ENCODE measurements around the gene TBCK.
A peak's percentile ranks its signal among the peaks of the same experiment; 100 is the strongest.

Gene TBCK

DNA sequence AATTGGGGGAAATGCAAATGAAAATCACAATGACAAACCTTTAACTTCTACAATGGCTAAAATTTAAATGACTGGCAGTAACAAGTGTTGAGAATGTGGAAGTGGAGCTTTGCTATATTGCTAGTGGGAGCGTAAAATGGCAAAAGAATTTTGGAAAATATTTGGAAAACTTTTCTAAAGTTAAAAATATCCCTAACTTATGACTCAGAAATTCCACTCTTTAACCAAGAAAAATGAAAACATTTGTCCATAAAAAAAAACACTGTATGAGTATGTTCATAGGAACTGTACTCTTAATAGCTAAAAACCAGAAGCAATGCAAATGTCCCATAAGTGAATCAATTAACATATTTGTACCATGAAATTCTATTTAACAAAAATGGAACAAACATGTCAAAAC is 3.6 kb downstream of the TBCK start:
- Histone ChIP-seq H3K27me3 (ENCODE audit: control insufficient read depth in 5 of 5, insufficient read depth in 4 of 5, low read length in 5 of 5) (no peaks in the 10 kb centered on the region), H3K36me3 (ENCODE audit: control insufficient read depth in 5 of 5, insufficient read depth in 5 of 5, low read length in 5 of 5) (peaks cover 0 to 6% (median 6%) of the 10 kb centered on the region in 5 donors), H3K9ac (ENCODE audit: low read length in 5 of 5) (no peak overlapping the region), H3K4me1 (ENCODE audit: control insufficient read depth in 5 of 5, insufficient read depth in 5 of 5, low read length in 5 of 5) (peaks cover 3 to 29% (median 18%) of the 10 kb centered on the region in 5 donors), H3K27ac (ENCODE audit: low read depth, low read length) (peak overlapping the region; percentile 64), H3K4me3 (ENCODE audit: low read depth in 1 of 5, low read length in 5 of 5) (no peak overlapping the region), H3K9me3 (ENCODE audit: control insufficient read depth in 5 of 5, low read length in 5 of 5) (no peaks in the 10 kb centered on the region)

DNA sequence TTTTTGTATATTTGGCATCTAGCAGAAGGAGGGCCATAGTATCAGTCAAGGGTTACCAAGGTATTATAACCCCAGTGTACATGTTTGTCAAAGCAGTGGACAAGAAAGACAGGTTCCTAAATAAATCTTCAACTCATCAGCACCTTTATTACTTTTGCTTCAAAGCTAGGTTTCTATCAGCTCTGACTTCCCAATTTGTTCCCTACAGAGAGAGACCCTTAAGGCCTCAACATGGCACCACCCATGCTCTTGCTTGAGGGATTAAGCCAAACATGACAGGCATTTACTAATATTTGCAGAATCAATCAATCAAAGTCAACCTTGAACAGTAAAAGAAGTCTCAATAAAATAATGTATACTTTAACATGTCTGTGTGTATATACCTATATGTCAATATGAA is 9.4 kb downstream of the TBCK start:
- Histone ChIP-seq H3K36me3 (ENCODE audit: control insufficient read depth in 5 of 5, insufficient read depth in 5 of 5, low read length in 5 of 5) (peaks cover 0 to 12% (median 8%) of the 10 kb centered on the region in 5 donors), H3K4me1 (ENCODE audit: control insufficient read depth in 5 of 5, insufficient read depth in 5 of 5, low read length in 5 of 5) (peaks cover 0 to 11% (median 4%) of the 10 kb centered on the region in 5 donors), H3K9me3 (ENCODE audit: control insufficient read depth in 5 of 5, low read length in 5 of 5) (no peaks in the 10 kb centered on the region), H3K27ac (ENCODE audit: low read depth, low read length) (no peak overlapping the region), H3K9ac (ENCODE audit: low read length in 5 of 5) (no peak overlapping the region), H3K27me3 (ENCODE audit: control insufficient read depth in 5 of 5, insufficient read depth in 4 of 5, low read length in 5 of 5) (no peaks in the 10 kb centered on the region), H3K4me3 (ENCODE audit: low read depth in 1 of 5, low read length in 5 of 5) (no peak overlapping the region)

DNA sequence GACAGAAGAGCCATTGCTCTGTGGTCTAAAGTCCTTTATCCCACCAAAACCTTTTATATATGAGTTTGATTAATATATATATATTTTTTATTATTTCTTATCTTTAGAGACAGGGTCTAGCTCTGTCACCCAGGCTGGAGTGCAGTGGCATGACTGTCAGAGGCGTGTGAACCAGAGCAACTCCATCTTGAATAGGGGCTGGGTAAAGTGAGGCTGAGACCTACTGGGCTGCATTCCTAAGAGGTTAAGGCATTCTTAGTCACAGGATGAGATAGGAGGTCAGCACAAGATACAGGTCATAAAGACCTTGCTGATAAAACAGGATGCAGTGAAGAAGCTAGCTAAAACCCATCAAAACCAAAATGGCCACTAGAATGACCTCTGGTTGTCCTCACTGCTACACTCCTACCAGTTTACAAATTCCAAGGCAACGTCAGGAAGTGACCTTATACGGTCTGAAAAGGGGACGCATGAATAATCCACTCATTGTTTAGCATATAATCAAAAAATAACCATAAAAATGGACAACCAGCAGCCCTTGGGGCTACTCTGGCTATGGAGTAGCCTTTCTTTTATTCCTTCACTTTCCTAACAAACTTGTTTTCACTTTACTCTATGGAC is 10.5 kb downstream of the TBCK start:
- no peaks in the 10 kb centered on the region for H3K27me3 ChIP-seq (ENCODE audit: control insufficient read depth in 5 of 5, insufficient read depth in 4 of 5, low read length in 5 of 5)
- H3K27ac ChIP-seq (ENCODE audit: low read depth, low read length), result no peak overlapping the region
- no peaks in the 10 kb centered on the region for H3K9me3 ChIP-seq (ENCODE audit: control insufficient read depth in 5 of 5, low read length in 5 of 5)
- H3K9ac ChIP-seq (ENCODE audit: low read length in 5 of 5), result no peak overlapping the region
- peaks cover 0 to 12% (median 8%) of the 10 kb centered on the region in 5 donors for H3K36me3 ChIP-seq (ENCODE audit: control insufficient read depth in 5 of 5, insufficient read depth in 5 of 5, low read length in 5 of 5)
- no peak overlapping the region for H3K4me3 ChIP-seq (ENCODE audit: low read depth in 1 of 5, low read length in 5 of 5)
- peaks cover 0 to 9% (median 6%) of the 10 kb centered on the region in 5 donors for H3K4me1 ChIP-seq (ENCODE audit: control insufficient read depth in 5 of 5, insufficient read depth in 5 of 5, low read length in 5 of 5)

GRCh38 chr4:106304632-106305031 is 11.4 kb downstream of the TBCK start:
- no peaks in the 10 kb centered on the region for H3K9me3 ChIP-seq (ENCODE audit: control insufficient read depth in 5 of 5, low read length in 5 of 5)
- H3K36me3 ChIP-seq (ENCODE audit: control insufficient read depth in 5 of 5, insufficient read depth in 5 of 5, low read length in 5 of 5), result peaks cover 3 to 19% (median 12%) of the 10 kb centered on the region in 5 donors
- no peak overlapping the region for H3K9ac ChIP-seq (ENCODE audit: low read length in 5 of 5)
- H3K4me3 ChIP-seq (ENCODE audit: low read depth in 1 of 5, low read length in 5 of 5), result no peak overlapping the region
- H3K27ac ChIP-seq (ENCODE audit: low read depth, low read length), result no peak overlapping the region
- no peaks in the 10 kb centered on the region for H3K27me3 ChIP-seq (ENCODE audit: control insufficient read depth in 5 of 5, insufficient read depth in 4 of 5, low read length in 5 of 5)
- peaks cover 0 to 9% (median 6%) of the 10 kb centered on the region in 5 donors for H3K4me1 ChIP-seq (ENCODE audit: control insufficient read depth in 5 of 5, insufficient read depth in 5 of 5, low read length in 5 of 5)

GRCh38 chr4:106303548-106304281 is 12.3 kb downstream of the TBCK start:
- Histone ChIP-seq H3K9me3 (ENCODE audit: control insufficient read depth in 5 of 5, low read length in 5 of 5) (no peaks in the 10 kb centered on the region), H3K27ac (ENCODE audit: low read depth, low read length) (no peak overlapping the region), H3K9ac (ENCODE audit: low read length in 5 of 5) (no peak overlapping the region), H3K27me3 (ENCODE audit: control insufficient read depth in 5 of 5, insufficient read depth in 4 of 5, low read length in 5 of 5) (no peaks in the 10 kb centered on the region), H3K4me1 (ENCODE audit: control insufficient read depth in 5 of 5, insufficient read depth in 5 of 5, low read length in 5 of 5) (peaks cover 0 to 9% (median 6%) of the 10 kb centered on the region in 5 donors), H3K36me3 (ENCODE audit: control insufficient read depth in 5 of 5, insufficient read depth in 5 of 5, low read length in 5 of 5) (peaks cover 5 to 21% (median 16%) of the 10 kb centered on the region in 5 donors), H3K4me3 (ENCODE audit: low read depth in 1 of 5, low read length in 5 of 5) (no peak overlapping the region)

DNA sequence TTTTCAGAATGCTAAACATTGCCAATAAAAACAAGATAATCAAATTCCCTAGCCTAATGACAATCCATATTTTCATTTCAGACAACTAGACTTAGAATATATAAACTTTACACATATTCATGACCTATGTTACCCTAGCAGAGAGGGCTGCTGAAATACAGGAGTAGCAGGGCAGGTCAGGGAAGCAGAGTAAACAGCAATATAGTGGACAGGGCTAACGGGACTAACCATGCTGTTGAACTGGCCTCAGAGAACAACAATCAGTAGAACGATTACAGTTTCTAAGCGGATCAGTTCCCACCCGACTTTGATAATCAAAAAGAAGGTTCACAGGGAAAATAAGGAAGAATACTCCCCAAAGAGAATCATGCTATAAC is 14.0 kb downstream of the TBCK start:
- H3K9ac ChIP-seq (ENCODE audit: low read length in 5 of 5), result no peak overlapping the region

DNA sequence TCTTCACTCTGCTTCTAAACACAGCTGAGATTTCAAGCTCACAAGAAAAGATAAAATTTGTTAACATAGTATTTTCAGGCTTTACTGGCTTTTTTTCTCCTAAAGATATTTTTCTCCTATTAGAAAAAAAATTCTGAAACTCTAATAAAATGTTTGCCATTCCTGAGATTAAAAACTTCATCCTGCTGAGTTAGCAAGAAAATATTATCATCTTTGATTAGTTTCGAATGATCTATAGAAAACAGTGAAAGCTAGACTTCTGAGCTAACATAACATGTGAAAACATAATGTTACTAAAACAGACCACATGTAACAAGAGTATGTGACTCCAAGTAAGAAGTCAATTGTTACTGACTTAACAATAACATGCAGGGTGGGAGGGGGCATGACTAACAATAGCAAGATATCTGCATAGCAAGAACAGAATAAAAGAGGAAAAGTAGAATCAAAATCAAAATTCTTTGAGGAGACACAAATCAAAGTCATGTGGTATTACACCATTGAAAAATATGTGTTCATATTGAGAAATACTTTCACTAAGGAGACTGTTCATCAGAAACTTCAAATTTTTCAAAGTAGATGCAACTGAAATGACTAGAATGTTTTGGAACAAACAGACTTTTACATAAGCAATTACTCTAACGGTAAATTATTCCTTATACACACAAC is 14.5 kb downstream of the TBCK start:
- no peak overlapping the region for H3K4me3 ChIP-seq (ENCODE audit: low read depth in 1 of 5, low read length in 5 of 5)
- H3K27ac ChIP-seq (ENCODE audit: low read depth, low read length), result peak overlapping the region; percentile 70
- peaks cover 1 to 17% (median 11%) of the 10 kb centered on the region in 5 donors for H3K36me3 ChIP-seq (ENCODE audit: control insufficient read depth in 5 of 5, insufficient read depth in 5 of 5, low read length in 5 of 5)
- H3K27me3 ChIP-seq (ENCODE audit: control insufficient read depth in 5 of 5, insufficient read depth in 4 of 5, low read length in 5 of 5), result no peaks in the 10 kb centered on the region
- no peaks in the 10 kb centered on the region for H3K9me3 ChIP-seq (ENCODE audit: control insufficient read depth in 5 of 5, low read length in 5 of 5)
- H3K4me1 ChIP-seq (ENCODE audit: control insufficient read depth in 5 of 5, insufficient read depth in 5 of 5, low read length in 5 of 5), result peaks cover 0 to 9% (median 6%) of the 10 kb centered on the region in 5 donors
- no peak overlapping the region for H3K9ac ChIP-seq (ENCODE audit: low read length in 5 of 5)

More for the DNA sequence above, 14.0 kb downstream of the TBCK start:
- Histone ChIP-seq H3K27ac (ENCODE audit: low read depth, low read length) (peak overlapping the region; percentile 70), H3K4me1 (ENCODE audit: control insufficient read depth in 5 of 5, insufficient read depth in 5 of 5, low read length in 5 of 5) (peaks cover 0 to 9% (median 6%) of the 10 kb centered on the region in 5 donors), H3K4me3 (ENCODE audit: low read depth in 1 of 5, low read length in 5 of 5) (no peak overlapping the region), H3K9me3 (ENCODE audit: control insufficient read depth in 5 of 5, low read length in 5 of 5) (no peaks in the 10 kb centered on the region), H3K36me3 (ENCODE audit: control insufficient read depth in 5 of 5, insufficient read depth in 5 of 5, low read length in 5 of 5) (peaks cover 2 to 17% (median 11%) of the 10 kb centered on the region in 5 donors), H3K27me3 (ENCODE audit: control insufficient read depth in 5 of 5, insufficient read depth in 4 of 5, low read length in 5 of 5) (no peaks in the 10 kb centered on the region)

GRCh38 chr4:106299977-106300376 is 16.0 kb downstream of the TBCK start:
- Histone ChIP-seq H3K36me3 (ENCODE audit: control insufficient read depth in 5 of 5, insufficient read depth in 5 of 5, low read length in 5 of 5) (peaks cover under 1 to 19% (median 12%) of the 10 kb centered on the region in 5 donors), H3K9me3 (ENCODE audit: control insufficient read depth in 5 of 5, low read length in 5 of 5) (no peaks in the 10 kb centered on the region), H3K27me3 (ENCODE audit: control insufficient read depth in 5 of 5, insufficient read depth in 4 of 5, low read length in 5 of 5) (no peaks in the 10 kb centered on the region), H3K4me3 (ENCODE audit: low read depth in 1 of 5, low read length in 5 of 5) (no peak overlapping the region), H3K27ac (ENCODE audit: low read depth, low read length) (no peak overlapping the region), H3K9ac (ENCODE audit: low read length in 5 of 5) (no peak overlapping the region), H3K4me1 (ENCODE audit: control insufficient read depth in 5 of 5, insufficient read depth in 5 of 5, low read length in 5 of 5) (peaks cover 0 to 9% (median 6%) of the 10 kb centered on the region in 5 donors)

DNA sequence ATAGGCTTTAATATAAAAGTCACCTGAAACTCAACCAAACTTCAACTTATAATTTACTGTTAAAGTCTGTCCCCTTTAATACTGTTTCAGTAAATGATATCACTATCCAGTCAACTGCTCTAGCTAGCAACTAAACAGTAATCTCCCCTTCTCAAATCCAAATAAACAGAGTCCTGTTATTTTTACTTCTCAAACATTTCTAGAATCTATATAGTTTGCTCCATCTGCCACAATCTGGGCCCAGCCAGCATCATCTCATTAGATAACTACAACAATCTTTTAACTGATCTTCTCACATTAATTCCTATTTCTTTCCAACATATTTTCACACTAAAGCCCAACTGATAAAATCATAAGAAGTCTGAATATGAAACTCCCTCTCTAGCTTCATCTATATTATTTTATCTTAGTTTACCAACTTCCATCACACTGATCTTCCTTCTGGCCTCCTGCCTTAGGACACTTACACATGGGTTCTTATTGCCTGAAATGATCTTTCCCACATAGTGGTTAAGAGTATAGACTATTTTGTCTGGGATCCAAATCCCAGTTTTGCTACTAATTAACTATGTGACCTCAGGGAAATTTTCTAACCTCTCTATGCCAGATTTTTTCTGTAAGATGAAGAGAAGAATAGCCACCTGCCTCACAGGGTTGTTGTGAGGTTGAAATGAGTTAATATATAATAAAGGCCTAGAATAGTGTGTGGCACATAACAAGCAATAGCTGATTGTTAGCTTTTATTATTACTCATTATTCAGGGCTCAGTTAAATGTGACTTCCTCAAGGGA is 18.6 kb downstream of the TBCK start:
- Histone ChIP-seq H3K36me3 (ENCODE audit: control insufficient read depth in 5 of 5, insufficient read depth in 5 of 5, low read length in 5 of 5) (peaks cover 12 to 28% (median 24%) of the 10 kb centered on the region in 5 donors), H3K27me3 (ENCODE audit: control insufficient read depth in 5 of 5, insufficient read depth in 4 of 5, low read length in 5 of 5) (no peaks in the 10 kb centered on the region), H3K4me3 (ENCODE audit: low read depth in 1 of 5, low read length in 5 of 5) (no peak overlapping the region), H3K27ac (ENCODE audit: low read depth, low read length) (no peak overlapping the region), H3K9ac (ENCODE audit: low read length in 5 of 5) (no peak overlapping the region), H3K9me3 (ENCODE audit: control insufficient read depth in 5 of 5, low read length in 5 of 5) (no peaks in the 10 kb centered on the region), H3K4me1 (ENCODE audit: control insufficient read depth in 5 of 5, insufficient read depth in 5 of 5, low read length in 5 of 5) (peaks cover 0 to 9% (median 6%) of the 10 kb centered on the region in 5 donors)

All from subcutaneous abdominal adipose tissue (tissue), 5 donors.